IMR-90 (cell line): ENCODE data around the gene CADM4. TPM values are rescaled to one million over a fixed set of nuclear protein-coding genes. Genes with fewer than 3 reads are reported as not detected.

ENCODE experiments used
- ATAC-seq: fragments of 200-7000 bp; cut with Tn5 transposase; 2 replicates; pipeline ENCODE4 v1.9.1; 2020; ENCODE audit warnings: low read depth, mild to moderate bottlenecking, moderate library complexity
- BruUV-seq: library from RNA; stranded (reverse); fragments of 400-500 nt; replicated peaks from 2 replicates; lab custom pipeline; 2021; lab: Mats Ljungman, UMichigan
- CTCF ChIA-PET: fragments of 300-600 bp; formaldehyde crosslinking; extraction: SDS; loops from one replicate; lab custom pipeline; 2021; ENCODE audit warnings: antibody characterized with exemption; lab: Yijun Ruan, JAX
- POLR2A ChIA-PET: fragments of 300-600 bp; sonication (Branson Sonifier 250); formaldehyde crosslinking; loops from one replicate; lab custom pipeline; 2022; ENCODE audit warnings: antibody characterized with exemption; ENCODE audit not compliant: unreplicated experiment; lab: Charles Lee
- DNase-seq: peaks from one replicate; pipeline ENCODE4 v3.0.0; 2013
- H2AFZ ChIP-seq: replicated peaks from 2 replicates; pipeline ENCODE3; 2013; ENCODE audit warnings: low read length, mild to moderate bottlenecking; ENCODE audit not compliant: poor library complexity
- H2AK5ac ChIP-seq: 2 replicates; pipeline ENCODE4 v1.6.1; 2013; ENCODE audit warnings: low read depth, low read length, inconsistent platforms
- H2AK9ac ChIP-seq: replicated peaks from 2 replicates; pipeline ENCODE3; 2013; ENCODE audit warnings: mild to moderate bottlenecking, low read depth, low read length, moderate library complexity; ENCODE audit not compliant: poor library complexity
- H2BK120ac ChIP-seq: 2 replicates; pipeline ENCODE4 v1.6.1; 2013; ENCODE audit warnings: low read depth, low read length, inconsistent platforms
- H2BK15ac ChIP-seq: 3 replicates; pipeline ENCODE4 v1.6.1; 2013; ENCODE audit warnings: low read depth, low read length, inconsistent platforms
- H2BK20ac ChIP-seq: 2 replicates; pipeline ENCODE4 v1.6.1; 2013; ENCODE audit warnings: low read depth, mild to moderate bottlenecking, inconsistent platforms, low read length, moderate library complexity
- H2BK5ac ChIP-seq: 2 replicates; pipeline ENCODE4 v1.6.1; 2013; ENCODE audit warnings: mild to moderate bottlenecking, low read depth, low read length, inconsistent platforms; ENCODE audit not compliant: poor library complexity, severe bottlenecking
- H3K14ac ChIP-seq: replicated peaks from 2 replicates; pipeline ENCODE4 v1.6.1; 2013; ENCODE audit warnings: low read depth, low read length, inconsistent platforms
- H3K18ac ChIP-seq: 2 replicates; pipeline ENCODE4 v1.6.1; 2013; ENCODE audit warnings: low read depth, low read length, control low read depth
- H3K23ac ChIP-seq: 2 replicates; pipeline ENCODE4 v1.6.1; 2013; ENCODE audit warnings: low read depth, low read length, inconsistent platforms
- H3K27ac ChIP-seq: 2 replicates; pipeline ENCODE4 v1.5.1; 2013; ENCODE audit warnings: mild to moderate bottlenecking, control low read depth, low read length; ENCODE audit not compliant: insufficient read depth
- H3K27me3 ChIP-seq: 2 replicates; pipeline ENCODE4 v1.6.1; 2013; ENCODE audit warnings: low read length; ENCODE audit not compliant: control insufficient read depth, insufficient read depth
- H3K36me3 ChIP-seq: 2 replicates; pipeline ENCODE4 v1.6.1; 2013; ENCODE audit warnings: low read length, mixed read lengths; ENCODE audit not compliant: control insufficient read depth, insufficient read depth
- H3K4ac ChIP-seq: 2 replicates; pipeline ENCODE4 v1.6.1; 2013; ENCODE audit warnings: low read depth, low read length, inconsistent platforms
- H3K4me1 ChIP-seq: 2 replicates; pipeline ENCODE4 v1.6.1; 2013; ENCODE audit warnings: low read length, mixed read lengths; ENCODE audit not compliant: control insufficient read depth, insufficient read depth
- H3K4me2 ChIP-seq: 2 replicates; pipeline ENCODE4 v1.6.1; 2013; ENCODE audit warnings: low read depth, mild to moderate bottlenecking, control low read depth, low read length, moderate library complexity
- H3K4me3 ChIP-seq: 2 replicates; pipeline ENCODE4 v1.5.1; 2013; ENCODE audit warnings: low read depth, mild to moderate bottlenecking, control low read depth, low read length, moderate library complexity; ENCODE audit not compliant: insufficient read depth
- H3K56ac ChIP-seq: 2 replicates; pipeline ENCODE4 v1.6.1; 2013; ENCODE audit warnings: low read length, inconsistent platforms; ENCODE audit not compliant: insufficient read depth; ENCODE audit errors: extremely low read depth
- H3K79me1 ChIP-seq, 2 experiments: 2 replicates each; pipeline ENCODE4 v1.6.1; 2013; ENCODE audit warnings: low read length in 2 of 2, inconsistent platforms in 1 of 2, low read depth in 1 of 2
- H3K9ac ChIP-seq: 2 replicates; pipeline ENCODE4 v1.6.1; 2013; ENCODE audit warnings: low read depth, low read length, control low read depth
- H3K9me1 ChIP-seq: 2 replicates; pipeline ENCODE4 v1.6.1; 2013; ENCODE audit warnings: low read length, inconsistent platforms; ENCODE audit not compliant: insufficient read depth
- H3K9me3 ChIP-seq: 2 replicates; pipeline ENCODE4 v1.6.1; 2013; ENCODE audit warnings: low read length; ENCODE audit not compliant: control insufficient read depth, insufficient read depth
- H4K20me1 ChIP-seq: 2 replicates; pipeline ENCODE4 v1.6.1; 2013; ENCODE audit warnings: low read length, inconsistent platforms; ENCODE audit not compliant: insufficient read depth
- H4K5ac ChIP-seq: 2 replicates; pipeline ENCODE4 v1.6.1; 2013; ENCODE audit warnings: mild to moderate bottlenecking, low read depth, low read length, control low read depth
- H4K8ac ChIP-seq, 2 experiments: 2 replicates each; pipeline ENCODE4 v1.6.1; 2013; ENCODE audit warnings: low read depth in 2 of 2, low read length in 2 of 2, control low read depth in 1 of 2, inconsistent platforms in 1 of 2
- H4K91ac ChIP-seq: 2 replicates; pipeline ENCODE4 v1.6.1; 2013; ENCODE audit warnings: low read depth, low read length, inconsistent platforms; ENCODE audit not compliant: insufficient read depth
- BHLHE40 ChIP-seq: fragments of 150-350 bp; IDR thresholded peaks from 2 replicates; pipeline ENCODE4 v1.6.1; 2016; ENCODE audit warnings: mild to moderate bottlenecking, low read depth, low read length
- CEBPB ChIP-seq: IDR thresholded peaks from 2 replicates; pipeline ENCODE4 v1.6.1; 2012; ENCODE audit warnings: low read depth, low read length, improper control_type of control experiment
- CHD1 ChIP-seq: IDR thresholded peaks from 2 replicates; pipeline ENCODE4 v1.6.1; 2012; ENCODE audit warnings: low read depth, low read length, improper control_type of control experiment
- CTCF ChIP-seq: conservative IDR thresholded peaks from 2 replicates; pipeline ENCODE4 v1.5.1; 2012; ENCODE audit warnings: mild to moderate bottlenecking, low read depth, low read length, improper control_type of control experiment
- ELK1 ChIP-seq: fragments of 150-350 bp; IDR thresholded peaks from 2 replicates; pipeline ENCODE4 v1.6.1; 2016; ENCODE audit warnings: low read depth, mild to moderate bottlenecking, low read length, moderate library complexity, borderline replicate concordance
- FOS ChIP-seq: fragments of 150-350 bp; IDR thresholded peaks from 2 replicates; pipeline ENCODE4 v1.6.1; 2016; ENCODE audit warnings: low read depth, low read length
- MAFK ChIP-seq: IDR thresholded peaks from 2 replicates; pipeline ENCODE4 v1.6.1; 2012; ENCODE audit warnings: low read depth, low read length, improper control_type of control experiment
- MAZ ChIP-seq: IDR thresholded peaks from 2 replicates; pipeline ENCODE4 v1.6.1; 2012; ENCODE audit warnings: low read depth, mild to moderate bottlenecking, low read length, improper control_type of control experiment, moderate library complexity, borderline replicate concordance
- MXI1 ChIP-seq: IDR thresholded peaks from 2 replicates; pipeline ENCODE4 v1.6.1; 2012; ENCODE audit warnings: low read depth, mild to moderate bottlenecking, low read length, moderate library complexity, borderline replicate concordance
- NFE2L2 ChIP-seq: fragments of 150-350 bp; IDR thresholded peaks from 2 replicates; pipeline ENCODE4 v1.6.1; 2016; ENCODE audit warnings: low read depth, mild to moderate bottlenecking, low read length
- POLR2A ChIP-seq: IDR thresholded peaks from 2 replicates; pipeline ENCODE4 v1.6.1; 2012; ENCODE audit warnings: mild to moderate bottlenecking, low read depth, low read length
- RAD21 ChIP-seq: IDR thresholded peaks from 2 replicates; pipeline ENCODE4 v1.6.1; 2012; ENCODE audit warnings: low read length, improper control_type of control experiment
- RCOR1 ChIP-seq: IDR thresholded peaks from 2 replicates; pipeline ENCODE4 v1.6.1; 2012; ENCODE audit warnings: mild to moderate bottlenecking, low read length, improper control_type of control experiment; ENCODE audit not compliant: insufficient replicate concordance
- RFX5 ChIP-seq: IDR thresholded peaks from 2 replicates; pipeline ENCODE4 v1.8.0; 2012; ENCODE audit warnings: low read depth, mild to moderate bottlenecking, low read length, moderate library complexity
- SMC3 ChIP-seq: fragments of 150-350 bp; IDR thresholded peaks from 2 replicates; pipeline ENCODE4 v1.6.1; 2016; ENCODE audit warnings: low read depth, mild to moderate bottlenecking, antibody characterized with exemption, low read length, moderate library complexity
- USF2 ChIP-seq: fragments of 150-350 bp; IDR thresholded peaks from 2 replicates; pipeline ENCODE4 v1.6.1; 2017; ENCODE audit warnings: mild to moderate bottlenecking, antibody characterized with exemption, low read length, low read depth
- WGBS, 2 experiments: methylation state at CpG; one replicate each; pipeline versions ENCODE4 v1.1.5 to v1.1.7; 2013; ENCODE audit warnings: missing lambda C conversion rate in 2 of 2; ENCODE audit not compliant: insufficient read length in 1 of 2; ENCODE audit errors: extremely low coverage in 2 of 2; 5-methylcytosine and 5-hydroxymethylcytosine counted together
- dilution Hi-C: fragments of 300-500 bp; cut with HindIII; formaldehyde crosslinking; loops from one replicate; pipeline ENCODE4 v1.14.3; 2018; ENCODE audit warnings: low sequenced_read_pairs; ENCODE audit not compliant: unreplicated experiment
- in situ Hi-C: fragments of 300-500 bp; cut with MboI; formaldehyde crosslinking; loops from 3 replicates; pipeline ENCODE4 v1.14.3; 2019; ENCODE audit warnings: low sequenced_read_pairs, inconsistent platforms, mixed read lengths
- intact Hi-C: fragments of 100-400 bp; cut with micrococcal nuclease; formaldehyde crosslinking; loops from 2 replicates; pipeline ENCODE4 v1.10.0; 2022
- polyA plus RNA-seq, 3 experiments: library from polyadenylated mRNA; depleted of rRNA; stranded (reverse); fragments of >200 nt; gene quantifications; 2 replicates each; pipeline ENCODE4 v1.2.3, GENCODE V29; 2012; ENCODE audit warnings: low replicate concordance in 1 of 3
- total RNA-seq: library from RNA; depleted of rRNA; stranded (reverse); fragments of >200 nt; gene quantifications from 2 replicates; pipeline ENCODE4 v1.2.3, GENCODE V29; 2012

CADM4 gene
- total and polyA plus RNA-seq, 2 of the 4 experiments (the other 2 are of a cell fraction) = 2.0 to 4.9 TPM

GRCh38 chr19:43616954-43617353 lies 22.7 kb downstream of the CADM4 start:
- H3K27me3 ChIP-seq = no peaks in the 10 kb centered on the region
- H2BK120ac ChIP-seq = no peak overlapping the region
- H3K9ac ChIP-seq = no peak overlapping the region
- no peak overlapping the region for H4K5ac ChIP-seq
- H3K23ac ChIP-seq = no peak overlapping the region
- peaks cover 18% of the 10 kb centered on the region for H3K36me3 ChIP-seq
- TF ChIP-seq BHLHE40 (no peak), SMC3 (no peak), RAD21 (no peak), CEBPB (no peak), MXI1 (no peak), MAZ (no peak), MAFK (no peak), RFX5 (no peak), USF2 (no peak), POLR2A (no peak), CHD1 (no peak), FOS (no peak), CTCF (no peak), ELK1 (no peak), RCOR1 (no peak), NFE2L2 (no peak)
- ATAC-seq = no peak
- dilution Hi-C loops (no loop called here), in situ Hi-C loops (no loop called here), intact Hi-C loops (no loop called here)
- no peak for DNase-seq
- H3K14ac ChIP-seq = no peak overlapping the region
- H3K9me1 ChIP-seq = peaks cover 7% of the 10 kb centered on the region
- no peak overlapping the region for H2AK5ac ChIP-seq
- H3K56ac ChIP-seq = no peak overlapping the region
- no peak overlapping the region for H3K4me2 ChIP-seq
- POLR2A ChIA-PET = no interaction called here
- H2AK9ac ChIP-seq = no peak overlapping the region
- H3K4ac ChIP-seq = no peak overlapping the region
- H3K79me1 ChIP-seq = peaks cover 35 to 72% of the 10 kb centered on the region in 2 experiments
- H3K18ac ChIP-seq = no peak overlapping the region
- no peak overlapping the region for H4K8ac ChIP-seq
- no peaks in the 10 kb centered on the region; the same call in 1 of the 2 replicates for H4K20me1 ChIP-seq
- H3K27ac ChIP-seq = no peak overlapping the region
- H3K9me3 ChIP-seq = no peaks in the 10 kb centered on the region
- no peak overlapping the region for H2AFZ ChIP-seq
- H4K91ac ChIP-seq = no peak overlapping the region
- CTCF ChIA-PET = interaction anchor here (0.6 kb wide), 1 partner anchor 87 kb away, joined by 3 read pairs; no protein-coding TSS in a partner anchor
- no TSS peak for BruUV-seq
- no peak overlapping the region for H2BK15ac ChIP-seq
- peaks cover 6% of the 10 kb centered on the region for H3K4me1 ChIP-seq
- no peak overlapping the region for H2BK5ac ChIP-seq
- 100% methylated on average over 1 of the region's 6 CpGs; no CpG with 5 or more reads in 1 of the 2 experiments for WGBS, 2 experiments
- H2BK20ac ChIP-seq = no peak overlapping the region
- no peak overlapping the region for H3K4me3 ChIP-seq
